HepG2 (cell line): ENCODE measurements around the gene GDF9. TPM values are rescaled to one million over a fixed set of nuclear protein-coding genes. Genes with fewer than 3 reads are reported as not detected.

Experiments used
- CC2D1A ChIP-seq: sonication (generic); formaldehyde crosslinking; IDR thresholded peaks from 2 replicates; pipeline ENCODE4 v1.8.1; 2023; ENCODE audit warnings: mild to moderate bottlenecking, missing genetic modification reagents
- DNMT1 ChIP-seq: sonication (generic); formaldehyde crosslinking; IDR thresholded peaks from 2 replicates; pipeline ENCODE4 v1.5.1; 2020; ENCODE audit warnings: mild to moderate bottlenecking, missing genetic modification reagents
- HDAC6 ChIP-seq: fragments of 200-600 bp; sonication (generic); IDR thresholded peaks from 2 replicates; pipeline ENCODE4 v1.7.0; 2017; ENCODE audit warnings: mild to moderate bottlenecking, antibody characterized with exemption, low read length, low read depth
- HNF4A ChIP-seq: sonication (generic); formaldehyde crosslinking; IDR thresholded peaks from 2 replicates; pipeline ENCODE4 v1.4.0; 2020; ENCODE audit warnings: missing genetic modification reagents
- HOXA7 ChIP-seq: sonication (generic); formaldehyde crosslinking; IDR thresholded peaks from 2 replicates; pipeline ENCODE4 v1.8.1; 2022; ENCODE audit warnings: mild to moderate bottlenecking, missing genetic modification reagents, moderate library complexity
- KAT2B ChIP-seq: fragments of 150-350 bp; IDR thresholded peaks from 2 replicates; pipeline ENCODE4 v1.6.1; 2014; ENCODE audit warnings: low read depth, low read length, borderline replicate concordance
- KAT7 ChIP-seq: IDR thresholded peaks from 2 replicates; pipeline ENCODE4 v1.6.1; 2018; ENCODE audit warnings: borderline replicate concordance, missing compliant biosample characterization
- KLF9 ChIP-seq: IDR thresholded peaks from 2 replicates; pipeline ENCODE4 v1.6.1; 2016; ENCODE audit warnings: low read depth
- MAFF ChIP-seq: IDR thresholded peaks from 2 replicates; pipeline ENCODE4 v1.6.1; 2011; ENCODE audit warnings: low read depth, low read length, improper control_type of control experiment
- MLLT10 ChIP-seq: sonication (generic); formaldehyde crosslinking; IDR thresholded peaks from 2 replicates; pipeline ENCODE4 v1.4.0; 2020; ENCODE audit warnings: missing genetic modification reagents
- RNF2 ChIP-seq: fragments of 450-650 bp; conservative IDR thresholded peaks from 2 replicates; pipeline ENCODE4 v1.6.1; 2016; ENCODE audit warnings: low read depth
- RORA ChIP-seq: sonication (generic); formaldehyde crosslinking; IDR thresholded peaks from 2 replicates; pipeline ENCODE4 v1.5.0; 2020; ENCODE audit warnings: mild to moderate bottlenecking, missing genetic modification reagents, moderate library complexity
- SIX4 ChIP-seq: sonication (generic); formaldehyde crosslinking; IDR thresholded peaks from 2 replicates; pipeline ENCODE4 v1.4.0; 2020; ENCODE audit warnings: missing genetic modification reagents
- SP2 ChIP-seq: sonication (generic); formaldehyde crosslinking; IDR thresholded peaks from 2 replicates; pipeline ENCODE4 v1.5.1; 2020; ENCODE audit warnings: mild to moderate bottlenecking, missing genetic modification reagents
- SPEN ChIP-seq: sonication (generic); formaldehyde crosslinking; IDR thresholded peaks from 2 replicates; pipeline ENCODE4 v1.5.1; 2020; ENCODE audit warnings: low read depth, mild to moderate bottlenecking, missing genetic modification reagents
- SRSF9 ChIP-seq: fragments of 200-400 bp; formaldehyde crosslinking; IDR thresholded peaks from 2 replicates; pipeline ENCODE4 v1.6.1; 2018; ENCODE audit warnings: borderline replicate concordance, mild to moderate bottlenecking, low read depth, low read length; ENCODE audit not compliant: insufficient read depth, poor library complexity, severe bottlenecking
- USF2 ChIP-seq, 2 experiments: sonication (generic) in 1 of 2; formaldehyde crosslinking in 1 of 2; IDR thresholded peaks; 2 replicates each; pipeline versions ENCODE4 v1.5.1 to v1.6.1; 2011 to 2020; ENCODE audit warnings: borderline replicate concordance in 1 of 2, low read depth in 1 of 2, low read length in 1 of 2, mild to moderate bottlenecking in 1 of 2, missing genetic modification reagents in 1 of 2, moderate library complexity in 1 of 2
- ZBTB39 ChIP-seq: sonication (generic); formaldehyde crosslinking; IDR thresholded peaks from 2 replicates; pipeline ENCODE4 v1.5.0; 2020; ENCODE audit warnings: missing genetic modification reagents
- ZBTB43 ChIP-seq: sonication (generic); formaldehyde crosslinking; conservative IDR thresholded peaks from 2 replicates; pipeline ENCODE4 v1.4.0; 2020; ENCODE audit warnings: missing genetic modification reagents
- ZC3H4 ChIP-seq: sonication (generic); formaldehyde crosslinking; IDR thresholded peaks from 2 replicates; pipeline ENCODE4 v1.4.0; 2020; ENCODE audit warnings: missing genetic modification reagents, borderline replicate concordance
- ZHX1 ChIP-seq: sonication (generic); formaldehyde crosslinking; IDR thresholded peaks from 2 replicates; pipeline ENCODE4 v1.8.1; 2022; ENCODE audit warnings: low read depth, mild to moderate bottlenecking, missing genetic modification reagents
- ZNF296 ChIP-seq: sonication (generic); formaldehyde crosslinking; conservative IDR thresholded peaks from 2 replicates; pipeline ENCODE4 v1.5.0; 2020; ENCODE audit warnings: mild to moderate bottlenecking, missing genetic modification reagents
- ZNF598 ChIP-seq: sonication (generic); formaldehyde crosslinking; IDR thresholded peaks from 2 replicates; pipeline ENCODE4 v1.5.1; 2020; ENCODE audit warnings: mild to moderate bottlenecking, missing genetic modification reagents, borderline replicate concordance
- polyA plus RNA-seq, 8 experiments: library from polyadenylated mRNA; depleted of rRNA in 3 of 8; stranded (reverse) in 7 of 8; unstranded in 1 of 8; fragments of >200 nt; fragmentation: Illumina TruSeq in 4 of 8; extraction: Trizol in 4 of 8; gene quantifications; 2 replicates each; pipeline versions ENCODE4 v1.2.1 to v1.2.3, GENCODE V29; 2011 to 2016; ENCODE audit warnings: low read depth in 4 of 8, missing spikeins in 1 of 8, mixed read lengths in 1 of 8; ENCODE audit not compliant: insufficient read depth in 1 of 8
- total RNA-seq, 5 experiments: library from RNA; depleted of rRNA; stranded (reverse); fragments of >200 nt; fragmentation: Illumina TruSeq; extraction: Trizol; gene quantifications; 2 replicates each; pipeline ENCODE4 v1.2.3, GENCODE V29; 2016; ENCODE audit warnings: low read depth in 1 of 5

GDF9 gene
- total and polyA plus RNA-seq, 2 of the 13 experiments (the other 11 are each of a cell fraction or from before 2014, with no cell fraction given): 0.33 to 0.38 TPM

- TF ChIP-seq ZHX1 (CRISPR knock-in tag) (no peak), ZBTB39 (CRISPR knock-in tag) (no peak), SP2 (CRISPR knock-in tag) (no peak), ZNF598 (CRISPR knock-in tag) (0 out of 2 replicates have a peak, but pooled peaks have one; percentile 36), SPEN (CRISPR knock-in tag) (peak; percentile 57; the same call in 1 of the 2 replicates), MLLT10 (CRISPR knock-in tag) (no peak), ZBTB43 (CRISPR knock-in tag) (no peak), DNMT1 (CRISPR knock-in tag) (no peak), SIX4 (CRISPR knock-in tag) (no peak), KAT2B (no peak), HNF4A (peak; percentile 55), ZNF296 (CRISPR knock-in tag) (no peak), MAFF (no peak), RORA (CRISPR knock-in tag) (no peak), RNF2 (no peak), HDAC6 (no peak), USF2 (IDR thresholded peaks at IDR 0.05; ENCODE audit: low read depth, low read length) (no peak), USF2 (CRISPR knock-in tag; IDR thresholded peaks at IDR 0.05; ENCODE audit: borderline replicate concordance) (no peak), KAT7 (CRISPR knock-in tag) (0 out of 2 replicates have a peak, but pooled peaks have one; percentile 34), ZC3H4 (CRISPR knock-in tag) (no peak), CC2D1A (CRISPR knock-in tag) (no peak), HOXA7 (CRISPR knock-in tag) (no peak), KLF9 (CRISPR knock-in tag) (no peak), SRSF9 (no peak)
Observed at GRCh38 chr5:132820162-132820754, 46.0 kb downstream of the GDF9 start (continued).
